HepG2 (cell line): ENCODE measurements around the gene TRMT5. TPM values are rescaled to one million over a fixed set of nuclear protein-coding genes. Genes with fewer than 3 reads are reported as not detected.

ENCODE experiments used
- ATAC-seq: fragments of 200-7000 bp; cut with Tn5 transposase; 3 replicates; pipeline ENCODE4 v1.9.1; 2020; ENCODE audit warnings: mild to moderate bottlenecking, moderate library complexity
- BruUV-seq: library from RNA; stranded (reverse); fragments of 400-500 nt; replicated peaks from 2 replicates; lab custom pipeline; 2021; lab: Mats Ljungman, UMichigan
- CTCF ChIA-PET: fragments of 300-600 bp; formaldehyde crosslinking; extraction: SDS; loops from one replicate; lab custom pipeline; 2021; ENCODE audit warnings: low total read pairs, inconsistent platforms, low intra/inter-chr PET ratio; lab: Yijun Ruan, JAX
- POLR2A ChIA-PET: fragments of 350-600 bp; sonication (Branson Sonifier 250); formaldehyde crosslinking; loops from one replicate; lab custom pipeline; 2020; ENCODE audit warnings: antibody characterized with exemption, inconsistent platforms; lab: Yijun Ruan, JAX
- DNase-seq: peaks from one replicate; pipeline ENCODE4 v3.0.0-alpha.2; 2015; ENCODE audit warnings: low spot score
- FAIRE-seq: peaks from 3 replicates; lab custom pipeline; 2011; peaks lifted over from hg19 to GRCh38; lab: Jason Lieb, UNC
- H2AFZ ChIP-seq: one replicate; pipeline ENCODE4 v1.6.1; 2011; ENCODE audit warnings: low read length, inconsistent platforms
- H3K27ac ChIP-seq: fragments of 300-600 bp; 3 replicates; pipeline ENCODE4 v1.8.0; 2011; ENCODE audit warnings: mixed run types, mild to moderate bottlenecking, mixed read lengths, low read length, inconsistent platforms; ENCODE audit not compliant: insufficient read depth; ENCODE audit errors: extremely low read length
- H3K27me3 ChIP-seq, 2 experiments: fragments of 200-600 bp in 1 of 2; 2 replicates in 1 of 2; 3 replicates in 1 of 2; pipeline versions ENCODE4 v1.6.0 to v1.8.0; 2011; ENCODE audit warnings: low read length in 2 of 2, mild to moderate bottlenecking in 2 of 2, moderate library complexity in 2 of 2, inconsistent platforms in 1 of 2; ENCODE audit not compliant: insufficient read depth in 2 of 2, control insufficient read depth in 1 of 2
- H3K36me3 ChIP-seq, 2 experiments: fragments of 200-600 bp in 1 of 2; replicated peaks in 1 of 2; 2 replicates in 1 of 2; 3 replicates in 1 of 2; pipeline versions ENCODE4 v1.5.1 to v1.8.0; 2011; ENCODE audit warnings: low read length in 2 of 2, inconsistent platforms in 1 of 2; ENCODE audit not compliant: insufficient read depth in 2 of 2, control insufficient read depth in 1 of 2
- H3K4me1 ChIP-seq: 2 replicates; pipeline ENCODE4 v1.5.1; 2012; ENCODE audit warnings: low read length, inconsistent platforms; ENCODE audit not compliant: insufficient read depth
- H3K4me2 ChIP-seq: 2 replicates; pipeline ENCODE4 v1.6.0; 2011; ENCODE audit warnings: low read depth, low read length, inconsistent platforms
- H3K4me3 ChIP-seq, 3 experiments: fragments of 200-600 bp in 1 of 3; sonication (generic), shearing (Covaris generic) in 1 of 3; replicated peaks in 1 of 3; 2 replicates each; pipeline ENCODE4 v1.5.1; 2011 to 2016; ENCODE audit warnings: low read length in 3 of 3, inconsistent platforms in 2 of 3, low read depth in 2 of 3, mild to moderate bottlenecking in 2 of 3, control low read depth in 1 of 3, mixed read lengths in 1 of 3; ENCODE audit not compliant: insufficient read depth in 1 of 3
- H3K79me2 ChIP-seq: one replicate; pipeline ENCODE4 v1.6.1; 2011; ENCODE audit warnings: low read length, inconsistent platforms; ENCODE audit not compliant: insufficient read depth
- H3K9ac ChIP-seq: 2 replicates; pipeline ENCODE4 v1.6.0; 2011; ENCODE audit warnings: mild to moderate bottlenecking, low read depth, low read length, inconsistent platforms; ENCODE audit not compliant: insufficient read depth
- H3K9me3 ChIP-seq: 2 replicates; pipeline ENCODE4 v1.5.1; 2012; ENCODE audit warnings: mild to moderate bottlenecking, low read length
- H4K20me1 ChIP-seq: 2 replicates; pipeline ENCODE4 v1.6.0; 2011; ENCODE audit warnings: inconsistent platforms, mild to moderate bottlenecking, low read length, moderate library complexity; ENCODE audit not compliant: insufficient read depth
- HMG20A ChIP-seq: IDR thresholded peaks from 2 replicates; pipeline ENCODE4 v1.6.1; 2016; ENCODE audit warnings: borderline replicate concordance
- HNRNPH1 ChIP-seq: fragments of 200-400 bp; formaldehyde crosslinking; optimal IDR thresholded peaks from 2 replicates; pipeline ENCODE3; 2017; ENCODE audit warnings: mild to moderate bottlenecking, low read depth, low read length
- POLR2G ChIP-seq: fragments of 200-400 bp; formaldehyde crosslinking; IDR thresholded peaks from 2 replicates; pipeline ENCODE4 v1.6.1; 2018; ENCODE audit warnings: mild to moderate bottlenecking, low read depth, low read length, moderate library complexity
- ZBTB4 ChIP-seq: sonication (generic); formaldehyde crosslinking; IDR thresholded peaks from 2 replicates; pipeline ENCODE4 v1.4.0; 2020; ENCODE audit warnings: missing genetic modification reagents, mild to moderate bottlenecking, borderline replicate concordance
- ZFX ChIP-seq: sonication (generic); formaldehyde crosslinking; IDR thresholded peaks from 2 replicates; pipeline ENCODE4 v1.4.0; 2020; ENCODE audit warnings: mild to moderate bottlenecking, low read depth, missing genetic modification reagents, moderate library complexity
- ZHX1 ChIP-seq: sonication (generic); formaldehyde crosslinking; IDR thresholded peaks from 2 replicates; pipeline ENCODE4 v1.8.1; 2022; ENCODE audit warnings: low read depth, mild to moderate bottlenecking, missing genetic modification reagents
- ZNF850 ChIP-seq: sonication (generic); formaldehyde crosslinking; conservative IDR thresholded peaks from 2 replicates; pipeline ENCODE4 v1.9.0; 2021; ENCODE audit warnings: mild to moderate bottlenecking, missing genetic modification reagents
- WGBS: methylation state at CpG from one replicate; pipeline ENCODE4 v1.1.6; 2017; ENCODE audit warnings: low lambda C conversion rate; 5-methylcytosine and 5-hydroxymethylcytosine counted together
- in situ Hi-C: cut with HindIII; loops from 2 replicates; pipeline ENCODE4 v1.10.0; 2017; ENCODE audit warnings: low pct_unique_long_range_greater_than_20kb; ENCODE audit not compliant: extremely low pct_ligation_motif_present
- intact Hi-C: fragments of 100-400 bp; cut with micrococcal nuclease; formaldehyde crosslinking; loops from one replicate; pipeline ENCODE4 v1.10.0; 2022; ENCODE audit not compliant: unreplicated experiment
- polyA plus RNA-seq, 8 experiments: library from polyadenylated mRNA; depleted of rRNA in 3 of 8; stranded (reverse) in 7 of 8; unstranded in 1 of 8; fragments of >200 nt; fragmentation: Illumina TruSeq in 4 of 8; extraction: Trizol in 4 of 8; gene quantifications; 2 replicates each; pipeline versions ENCODE4 v1.2.1 to v1.2.3, GENCODE V29; 2011 to 2016; ENCODE audit warnings: low read depth in 4 of 8, missing spikeins in 1 of 8, mixed read lengths in 1 of 8; ENCODE audit not compliant: insufficient read depth in 1 of 8
- total RNA-seq, 5 experiments: library from RNA; depleted of rRNA; stranded (reverse); fragments of >200 nt; fragmentation: Illumina TruSeq; extraction: Trizol; gene quantifications; 2 replicates each; pipeline ENCODE4 v1.2.3, GENCODE V29; 2016; ENCODE audit warnings: low read depth in 1 of 5

TRMT5 gene
- total and polyA plus RNA-seq, 2 of the 13 experiments (the other 11 are each of a cell fraction or from before 2014, with no cell fraction given) = 3.6 to 16.0 TPM

- in situ Hi-C loops (no loop called here), intact Hi-C loops (no loop called here)
- H4K20me1 ChIP-seq = no peaks in the 10 kb centered on the region
- TF ChIP-seq ZNF850 (CRISPR knock-in tag) (no peak), ZHX1 (CRISPR knock-in tag) (no peak), ZBTB4 (no peak), POLR2G (no peak), ZFX (CRISPR knock-in tag) (no peak), HMG20A (CRISPR knock-in tag) (no peak), HNRNPH1 (no peak)
- DNase-seq (no peak), ATAC-seq (no peak), FAIRE-seq (no peak)
- no peak overlapping the region for H3K9ac ChIP-seq
- peaks cover 0 to 30% of the 10 kb centered on the region in 2 experiments; a peak in 3 of 5 replicates for H3K36me3 ChIP-seq
- BruUV-seq = no TSS peak
- H3K9me3 ChIP-seq = no peaks in the 10 kb centered on the region
- CTCF ChIA-PET = no interaction called here
- no peak overlapping the region for H3K27ac ChIP-seq
- POLR2A ChIA-PET = no interaction called here
- no peak overlapping the region for H2AFZ ChIP-seq
- H3K4me2 ChIP-seq = no peak overlapping the region
- no peaks in the 10 kb centered on the region for H3K79me2 ChIP-seq
- WGBS = 96% methylated on average over 2 of the region's 2 CpGs
- no peaks in the 10 kb centered on the region for H3K4me1 ChIP-seq
- no peak overlapping the region for H3K4me3 ChIP-seq
- H3K27me3 ChIP-seq = no peaks in the 10 kb centered on the region
Observed at GRCh38 chr14:60989599-60989998, 8.7 kb upstream of the TRMT5 start.
